Measurements from ENCODE around the gene NWD2.

Gene NWD2

DNA sequence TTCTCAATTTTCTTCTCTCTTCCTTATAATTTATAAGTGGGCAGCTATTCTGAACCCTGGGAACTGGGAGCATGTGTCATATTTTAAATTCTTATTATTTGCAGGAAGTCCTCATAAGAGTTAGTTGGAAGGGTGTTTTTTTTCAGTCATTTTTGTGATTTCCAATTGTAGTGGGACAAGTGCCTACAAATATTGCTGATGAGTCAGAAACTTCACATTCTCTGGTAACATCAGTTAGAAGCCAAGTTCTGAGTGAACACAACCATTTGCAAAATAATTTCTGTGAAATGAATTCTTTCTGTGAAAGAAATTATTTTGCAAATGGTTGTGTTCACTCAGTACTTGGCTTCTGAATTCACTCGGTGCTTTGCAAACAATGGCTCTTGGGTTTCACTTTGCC is 20.8 kb upstream of the NWD2 start:
- TF ChIP-seq, protein P1, sequence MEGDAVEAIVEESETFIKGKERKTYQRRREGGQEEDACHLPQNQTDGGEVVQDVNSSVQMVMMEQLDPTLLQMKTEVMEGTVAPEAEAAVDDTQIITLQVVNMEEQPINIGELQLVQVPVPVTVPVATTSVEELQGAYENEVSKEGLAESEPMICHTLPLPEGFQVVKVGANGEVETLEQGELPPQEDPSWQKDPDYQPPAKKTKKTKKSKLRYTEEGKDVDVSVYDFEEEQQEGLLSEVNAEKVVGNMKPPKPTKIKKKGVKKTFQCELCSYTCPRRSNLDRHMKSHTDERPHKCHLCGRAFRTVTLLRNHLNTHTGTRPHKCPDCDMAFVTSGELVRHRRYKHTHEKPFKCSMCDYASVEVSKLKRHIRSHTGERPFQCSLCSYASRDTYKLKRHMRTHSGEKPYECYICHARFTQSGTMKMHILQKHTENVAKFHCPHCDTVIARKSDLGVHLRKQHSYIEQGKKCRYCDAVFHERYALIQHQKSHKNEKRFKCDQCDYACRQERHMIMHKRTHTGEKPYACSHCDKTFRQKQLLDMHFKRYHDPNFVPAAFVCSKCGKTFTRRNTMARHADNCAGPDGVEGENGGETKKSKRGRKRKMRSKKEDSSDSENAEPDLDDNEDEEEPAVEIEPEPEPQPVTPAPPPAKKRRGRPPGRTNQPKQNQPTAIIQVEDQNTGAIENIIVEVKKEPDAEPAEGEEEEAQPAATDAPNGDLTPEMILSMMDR (IDR thresholded peaks at IDR 0.05; ENCODE audit: low read depth, low read length, missing control alignments) = no peak
- no peak for DNase-seq (ENCODE audit: low read depth)
- H3K4me3 ChIP-seq (ENCODE audit: low read depth, low read length) = no peak overlapping the region

DNA sequence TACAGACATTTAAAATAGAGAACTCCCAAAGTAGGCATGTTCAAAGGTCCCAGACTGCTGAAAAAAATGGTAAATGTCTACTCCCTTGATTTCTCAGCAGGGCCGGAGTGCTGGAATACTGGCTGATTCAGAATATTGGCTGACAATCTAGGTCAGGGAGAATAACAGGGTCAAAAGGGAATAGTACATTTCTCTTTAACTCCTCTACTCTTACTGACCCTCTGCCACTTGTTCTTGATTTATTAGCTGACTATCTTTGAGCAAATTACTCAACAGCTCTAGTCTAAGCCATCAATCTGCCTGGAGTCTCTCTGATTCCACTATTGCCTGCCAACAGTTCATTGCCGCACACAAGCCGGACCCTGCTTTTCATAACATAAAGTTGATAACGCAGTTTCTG is 19.7 kb upstream of the NWD2 start:
- TF ChIP-seq, protein P1 (IDR thresholded peaks at IDR 0.05; ENCODE audit: low read depth, low read length, missing control alignments) = no peak

DNA sequence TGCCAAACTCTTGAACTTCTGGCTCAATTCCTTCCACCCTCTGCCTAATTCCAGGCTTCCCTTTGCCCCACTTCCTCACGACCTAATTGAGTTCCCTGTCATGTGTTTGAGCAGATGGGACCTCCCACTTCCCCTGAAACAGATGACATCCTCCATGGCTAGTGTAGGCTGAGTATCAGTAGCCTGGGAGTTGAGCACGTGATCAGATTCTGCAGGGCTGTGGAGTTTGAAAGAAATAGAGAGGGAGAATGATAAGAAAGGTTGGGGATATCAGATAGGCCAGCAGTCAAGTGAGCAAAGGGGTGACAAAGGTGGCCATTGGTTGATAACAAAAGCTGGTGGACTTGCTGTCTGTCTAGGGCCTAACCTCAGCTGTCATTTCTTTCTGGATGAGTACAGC is 18.8 kb upstream of the NWD2 start:
- H3K4me3 ChIP-seq (ENCODE audit: low read depth, low read length) = no peak overlapping the region
- TF ChIP-seq, protein P1 (IDR thresholded peaks at IDR 0.05; ENCODE audit: low read depth, low read length, missing control alignments) = no peak
- no peak for DNase-seq (ENCODE audit: low read depth)

More for the DNA sequence above, 19.7 kb upstream of the NWD2 start:
- H3K4me3 ChIP-seq (ENCODE audit: low read depth, low read length) = no peak overlapping the region
- no peak for DNase-seq (ENCODE audit: low read depth)

DNA sequence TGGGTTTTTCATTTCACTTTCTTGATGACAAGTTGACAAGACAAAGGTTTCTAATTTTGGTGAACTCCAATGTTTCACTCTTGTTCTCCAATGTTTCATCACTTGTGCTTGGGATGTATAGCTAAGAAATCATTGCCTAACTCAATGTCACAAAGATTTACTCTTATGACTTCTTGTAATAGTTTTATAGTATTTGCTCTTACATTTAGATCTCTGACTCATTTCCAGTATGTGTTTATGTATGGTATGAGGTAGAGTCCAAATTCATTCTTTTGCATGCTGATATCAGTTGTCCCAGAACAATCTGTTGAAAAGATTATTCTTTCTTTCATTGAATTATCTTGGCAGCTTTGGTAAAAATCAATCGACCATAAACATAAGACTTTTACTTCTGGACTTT is 12.2 kb upstream of the NWD2 start:
- H3K4me3 ChIP-seq (ENCODE audit: low read depth, low read length) = no peak overlapping the region
- TF ChIP-seq, protein P1 (IDR thresholded peaks at IDR 0.05; ENCODE audit: low read depth, low read length, missing control alignments) = no peak
- DNase-seq (ENCODE audit: low read depth) = no peak

DNA sequence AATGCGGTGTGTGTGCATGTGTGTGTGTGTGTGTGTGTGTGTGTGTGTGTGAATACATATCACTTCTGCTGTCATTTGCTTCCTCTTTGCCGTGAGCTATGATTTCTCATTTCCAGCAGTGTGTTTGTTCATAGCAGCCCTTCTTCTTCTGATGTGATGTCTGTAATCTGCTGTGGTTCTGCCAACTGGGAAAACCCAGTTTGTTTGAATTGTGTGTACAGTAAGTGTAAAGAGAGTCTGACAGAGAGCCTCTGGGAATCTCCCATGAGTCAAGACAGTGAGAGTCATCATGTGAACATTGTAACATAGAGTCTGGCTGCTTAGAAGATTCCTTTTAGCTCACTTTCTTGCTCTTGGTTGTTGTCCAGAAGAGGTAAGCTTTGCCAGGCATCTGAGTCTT is 8.4 kb upstream of the NWD2 start:
- DNase-seq (ENCODE audit: low read depth) = no peak
- TF ChIP-seq, protein P1 (IDR thresholded peaks at IDR 0.05; ENCODE audit: low read depth, low read length, missing control alignments) = no peak
- H3K4me3 ChIP-seq (ENCODE audit: low read depth, low read length) = no peak overlapping the region

DNA sequence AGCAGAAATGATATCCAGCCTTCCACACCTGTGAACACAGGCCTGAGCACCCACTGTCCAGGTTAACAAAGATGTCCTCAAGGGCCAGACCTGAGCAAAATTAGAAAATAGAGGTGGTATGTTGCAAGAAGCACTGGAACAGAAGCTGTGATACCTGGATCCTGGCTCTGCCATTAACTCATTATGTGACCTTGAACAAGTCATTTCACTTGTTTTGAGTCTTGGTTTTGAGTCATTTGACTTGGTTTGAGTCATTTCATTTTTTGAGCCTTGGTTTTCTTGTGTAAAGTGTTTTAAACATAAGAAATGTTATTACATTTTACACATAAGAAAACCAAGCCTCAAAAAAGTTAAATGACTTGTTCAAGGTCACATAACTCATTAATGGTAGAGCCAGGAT is 2.9 kb upstream of the NWD2 start:
- no peak overlapping the region for H3K4me3 ChIP-seq (ENCODE audit: low read depth, low read length)
- TF ChIP-seq, protein P1 (IDR thresholded peaks at IDR 0.05; ENCODE audit: low read depth, low read length, missing control alignments) = no peak
- DNase-seq (ENCODE audit: low read depth) = no peak

DNA sequence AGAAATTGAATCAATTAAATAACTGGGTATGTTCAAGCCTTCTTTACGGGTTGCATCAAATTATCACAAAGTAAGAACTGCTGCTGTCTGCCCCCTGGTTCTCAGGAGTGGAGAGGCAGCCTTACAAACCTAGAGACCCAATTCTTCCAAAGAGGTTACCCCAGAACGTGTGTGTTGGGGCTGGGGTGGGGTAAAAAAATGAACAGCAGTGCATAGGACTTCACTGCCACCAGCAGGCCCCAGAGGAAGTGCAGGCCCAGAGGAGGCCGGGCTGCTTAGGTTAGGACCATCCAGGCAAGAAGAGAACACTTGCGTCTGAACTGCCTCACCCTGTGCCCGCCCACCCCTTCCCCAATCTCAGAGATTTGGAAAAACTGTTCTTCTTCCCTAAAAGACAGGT is 1.5 kb upstream of the NWD2 start:
- H3K4me3 ChIP-seq (ENCODE audit: low read depth, low read length) = no peak overlapping the region
- TF ChIP-seq, protein P1 (IDR thresholded peaks at IDR 0.05; ENCODE audit: low read depth, low read length, missing control alignments) = no peak
- no peak for DNase-seq (ENCODE audit: low read depth)

Measured in GM12864 (cell line).